B cell (primary cell): Measurements from ENCODE around the gene WNT9B. TPM values are rescaled to one million over a fixed set of nuclear protein-coding genes. Genes with fewer than 3 reads are reported as not detected.

Experiments
- ATAC-seq: fragments of 200-7000 bp; cut with Tn5 transposase; one replicate; pipeline ENCODE4 v1.10.0; 2021; ENCODE audit warnings: low read depth, mild to moderate bottlenecking, moderate number of reproducible peaks, moderate library complexity
- CTCF ChIA-PET: fragments of 350-600 bp; sonication (Branson Sonifier 250); formaldehyde crosslinking; loops from one replicate; lab custom pipeline; 2021; ENCODE audit warnings: antibody characterized with exemption, inconsistent platforms; lab: Charles Lee
- POLR2A ChIA-PET: fragments of 350-600 bp; sonication (Branson Sonifier 250); formaldehyde crosslinking; loops from one replicate; lab custom pipeline; 2021; ENCODE audit warnings: antibody characterized with exemption; lab: Charles Lee
- DNase-seq: peaks from one replicate; pipeline ENCODE4 v3.0.0; 2013
- H2AFZ ChIP-seq: 2 replicates; pipeline ENCODE4 v1.6.1; 2012; ENCODE audit warnings: mild to moderate bottlenecking, low read depth, low read length; ENCODE audit not compliant: insufficient read depth, poor library complexity, severe bottlenecking
- H3K27ac ChIP-seq, 2 donors: 1 replicate in 1 of 2; 2 replicates in 1 of 2; pipeline ENCODE4 v1.5.1; 2012 to 2013; ENCODE audit warnings: low read length in 2 of 2, mild to moderate bottlenecking in 2 of 2, moderate library complexity in 1 of 2
- H3K27me3 ChIP-seq, 4 experiments: fragments of 200-600 bp in 1 of 4; sonication (generic) in 1 of 4; replicated peaks in 1 of 4; 1 replicate in 2 of 4; 2 replicates in 2 of 4; pipeline versions ENCODE4 v1.6.1 to v1.7.0; 2013 to 2016; ENCODE audit warnings: low read length in 3 of 4, mild to moderate bottlenecking in 2 of 4, mixed read lengths in 1 of 4, moderate library complexity in 1 of 4; ENCODE audit not compliant: insufficient read depth in 4 of 4, control insufficient read depth in 3 of 4; ENCODE audit errors: control extremely low read depth in 1 of 4
- H3K36me3 ChIP-seq, 2 experiments: replicated peaks in 1 of 2; 1 replicate in 1 of 2; 2 replicates in 1 of 2; pipeline versions ENCODE4 v1.6.1 to v1.7.1; 2013; ENCODE audit warnings: low read length in 1 of 2; ENCODE audit not compliant: insufficient read depth in 2 of 2, control insufficient read depth in 1 of 2; ENCODE audit errors: control extremely low read depth in 1 of 2, extremely low read depth in 1 of 2
- H3K4me1 ChIP-seq, 2 donors: fragments of 200-600 bp in 1 of 2; sonication (generic) in 1 of 2; 1 replicate in 1 of 2; 2 replicates in 1 of 2; pipeline versions ENCODE4 v1.5.1 to v1.6.1; 2013 to 2017; ENCODE audit warnings: low read length in 2 of 2; ENCODE audit not compliant: control insufficient read depth in 2 of 2, insufficient read depth in 2 of 2
- H3K4me2 ChIP-seq: replicated peaks from 2 replicates; pipeline ENCODE3; 2012; ENCODE audit warnings: mild to moderate bottlenecking, low read depth, low read length; ENCODE audit not compliant: poor library complexity, severe bottlenecking
- H3K4me3 ChIP-seq, 5 experiments: fragments of 200-600 bp in 1 of 5; sonication (generic) in 1 of 5; 1 replicate in 3 of 5; 2 replicates in 2 of 5; pipeline versions ENCODE4 v1.5.1 to v1.7.0; 2011 to 2016; ENCODE audit warnings: low read length in 4 of 5, mild to moderate bottlenecking in 4 of 5, low read depth in 2 of 5, control low read depth in 1 of 5, moderate library complexity in 1 of 5; ENCODE audit not compliant: insufficient read depth in 1 of 5; ENCODE audit errors: control extremely low read depth in 1 of 5, extremely low read depth in 1 of 5
- H3K79me2 ChIP-seq: fragments of 200-600 bp; sonication (generic); one replicate; pipeline ENCODE4 v1.6.0; 2016; ENCODE audit warnings: low read length; ENCODE audit not compliant: control insufficient read depth, insufficient read depth
- H3K9ac ChIP-seq: fragments of 200-600 bp; sonication (generic); 2 replicates; pipeline ENCODE4 v1.6.1; 2017; ENCODE audit warnings: mild to moderate bottlenecking, low read length, moderate library complexity
- H3K9me3 ChIP-seq, 3 donors: one replicate each; pipeline versions ENCODE4 v1.6.1 to v1.7.1; 2013; ENCODE audit warnings: low read length in 2 of 3; ENCODE audit not compliant: control insufficient read depth in 2 of 3, insufficient read depth in 1 of 3; ENCODE audit errors: control extremely low read depth in 1 of 3
- H4K20me1 ChIP-seq: 2 replicates; pipeline ENCODE4 v1.6.0; 2012; ENCODE audit warnings: mild to moderate bottlenecking, low read length; ENCODE audit not compliant: insufficient read depth, control insufficient read depth, poor library complexity, severe bottlenecking
- H3K27ac Mint-ChIP-seq: one replicate; pipeline ENCODE4 v1.8.0; 2021; ENCODE audit warnings: mixed read lengths
- H3K27me3 Mint-ChIP-seq: one replicate; pipeline ENCODE4 v1.8.0; 2021; ENCODE audit warnings: mixed read lengths
- H3K4me1 Mint-ChIP-seq: one replicate; pipeline ENCODE4 v1.8.0; 2021; ENCODE audit warnings: mixed read lengths
- H3K4me3 Mint-ChIP-seq: one replicate; pipeline ENCODE4 v1.8.0; 2021; ENCODE audit warnings: mixed read lengths
- H3K9me3 Mint-ChIP-seq: one replicate; pipeline ENCODE4 v1.8.0; 2022; ENCODE audit warnings: mixed read lengths; ENCODE audit not compliant: insufficient read depth
- CTCF ChIP-seq: fragments of 200-600 bp; IDR thresholded peaks from one replicate; pipeline ENCODE4 v1.8.0; 2022; ENCODE audit warnings: antibody characterized with exemption, mild to moderate bottlenecking
- EZH2 ChIP-seq: IDR thresholded peaks from 2 replicates; pipeline ENCODE4 v1.6.1; 2012; ENCODE audit warnings: borderline replicate concordance, low read depth, mild to moderate bottlenecking, moderate library complexity, low read length; ENCODE audit not compliant: insufficient read depth, poor library complexity, severe bottlenecking
- WGBS: methylation state at CpG from one replicate; pipeline ENCODE4 v1.1.5; 2013; ENCODE audit warnings: missing lambda C conversion rate; ENCODE audit not compliant: insufficient coverage; 5-methylcytosine and 5-hydroxymethylcytosine counted together
- intact Hi-C: fragments of 100-400 bp; cut with micrococcal nuclease; formaldehyde crosslinking; loops from one replicate; pipeline ENCODE4 v1.10.0; 2022
- polyA plus RNA-seq: library from polyadenylated mRNA; depleted of rRNA; stranded (reverse); fragments of >200 nt; gene quantifications from 2 replicates; pipeline ENCODE4 v1.2.3, GENCODE V29; 2012
- total RNA-seq, 2 donors: library from RNA; stranded (reverse); fragments of 120-200 nt in 1 of 2; gene quantifications; 1 replicate in 1 of 2; 2 replicates in 1 of 2; pipeline versions ENCODE4 v1.2.3 to v1.2.4, GENCODE V29; 2013 to 2022

Gene WNT9B
- total and polyA plus RNA-seq, 2 donors (not counting 1 experiment from before 2014, with no cell fraction given) = not detected

- intact Hi-C loops = no loop called here
- CTCF ChIA-PET = no interaction called here
Observed at GRCh38 chr17:46811978-46812583, 39.3 kb upstream of the WNT9B start.

More at GRCh38 chr17:46811978-46812583, 39.3 kb upstream of the WNT9B start:
- peaks cover 0 to 51% (median 27%) of the 10 kb centered on the region in 4 experiments for H3K27me3 ChIP-seq
- Mint-ChIP-seq H3K27me3 (peaks cover 49% of the 10 kb centered on the region), H3K4me3 (no peak overlapping the region), H3K27ac (no peak overlapping the region), H3K4me1 (peaks cover 2% of the 10 kb centered on the region), H3K9me3 (no peaks in the 10 kb centered on the region)
- H3K79me2 ChIP-seq = no peaks in the 10 kb centered on the region
- ATAC-seq (no peak), DNase-seq (no peak)
- no peak overlapping the region for H3K4me2 ChIP-seq
- H3K9me3 ChIP-seq = peaks cover 0 to 3% (median 0%) of the 10 kb centered on the region in 3 donors
- no peak overlapping the region for H2AFZ ChIP-seq
- POLR2A ChIA-PET = no interaction called here
- peaks cover 5 to 13% of the 10 kb centered on the region in 2 donors for H3K4me1 ChIP-seq
- no peaks in the 10 kb centered on the region for H4K20me1 ChIP-seq
- H3K27ac ChIP-seq = no peak overlapping the region
- H3K36me3 ChIP-seq = no peaks in the 10 kb centered on the region
- TF ChIP-seq EZH2 = no peak
- no peak for TF ChIP-seq CTCF
- H3K4me3 ChIP-seq = no peak overlapping the region
- WGBS = 77% methylated on average over 7 of the region's 11 CpGs
- no peak overlapping the region for H3K9ac ChIP-seq
